ENCODE measurements around the gene TK1.
"Not testable (repeated sequence)": the region's sequence is repeated elsewhere in the genome, so short reads cannot be mapped to it uniquely, and the experiment has no call there.

Gene TK1

GRCh38 chr17:78174870-78175642 is 11.8 kb downstream of the TK1 start:
- ChIA-PET POLR2A (ENCODE audit: low non-redundant PET) (interaction anchor here (0.6 kb wide), 1 partner anchor 76 kb away, joined by 5 read pairs; no protein-coding TSS in a partner anchor), CTCF (interaction anchor here (0.6 to 2.2 kb wide), 4 partner anchors 11 to 98 kb away, joined by 3 to 7 read pairs (median 4); partner anchors contain the start of gene TK1)
- TF ChIP-seq, protein P1, sequence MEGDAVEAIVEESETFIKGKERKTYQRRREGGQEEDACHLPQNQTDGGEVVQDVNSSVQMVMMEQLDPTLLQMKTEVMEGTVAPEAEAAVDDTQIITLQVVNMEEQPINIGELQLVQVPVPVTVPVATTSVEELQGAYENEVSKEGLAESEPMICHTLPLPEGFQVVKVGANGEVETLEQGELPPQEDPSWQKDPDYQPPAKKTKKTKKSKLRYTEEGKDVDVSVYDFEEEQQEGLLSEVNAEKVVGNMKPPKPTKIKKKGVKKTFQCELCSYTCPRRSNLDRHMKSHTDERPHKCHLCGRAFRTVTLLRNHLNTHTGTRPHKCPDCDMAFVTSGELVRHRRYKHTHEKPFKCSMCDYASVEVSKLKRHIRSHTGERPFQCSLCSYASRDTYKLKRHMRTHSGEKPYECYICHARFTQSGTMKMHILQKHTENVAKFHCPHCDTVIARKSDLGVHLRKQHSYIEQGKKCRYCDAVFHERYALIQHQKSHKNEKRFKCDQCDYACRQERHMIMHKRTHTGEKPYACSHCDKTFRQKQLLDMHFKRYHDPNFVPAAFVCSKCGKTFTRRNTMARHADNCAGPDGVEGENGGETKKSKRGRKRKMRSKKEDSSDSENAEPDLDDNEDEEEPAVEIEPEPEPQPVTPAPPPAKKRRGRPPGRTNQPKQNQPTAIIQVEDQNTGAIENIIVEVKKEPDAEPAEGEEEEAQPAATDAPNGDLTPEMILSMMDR (conservative IDR thresholded peaks at IDR 0.05; ENCODE audit: low read depth): no peak; the same call in 1 of the 2 replicates
- H3K27ac ChIP-seq: peak overlapping the region; percentile 67
- DNase-seq (ENCODE audit: low spot score): no peak

DNA sequence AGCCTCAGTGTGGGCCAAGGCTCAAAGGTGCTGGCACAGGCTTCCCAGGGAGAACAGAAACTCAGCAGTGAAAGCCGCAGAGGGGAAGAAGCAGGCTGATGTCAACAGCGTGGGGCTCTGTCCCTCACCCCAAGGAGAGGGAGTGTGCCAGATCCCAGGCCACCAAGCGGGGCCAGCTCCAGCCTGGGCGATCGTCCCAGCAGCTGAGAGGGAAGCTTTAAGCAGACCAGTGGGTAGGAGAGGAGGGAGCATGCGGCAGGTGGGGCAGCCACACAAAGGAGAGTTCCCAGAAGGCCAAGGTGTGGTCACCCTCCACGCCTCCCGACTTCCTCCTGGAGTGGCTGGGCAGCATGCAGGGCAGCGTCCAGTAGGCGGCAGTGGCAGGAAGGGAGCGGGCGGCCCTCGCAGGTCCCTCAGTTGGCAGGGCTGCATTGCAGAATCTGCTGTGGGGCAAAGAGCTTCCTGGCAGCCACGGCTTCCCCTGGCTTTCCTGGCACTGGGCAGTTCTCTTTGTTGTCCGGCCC is 12.4 kb downstream of the TK1 start:
- CTCF ChIA-PET: interaction anchor here (0.6 to 0.7 kb wide), 2 partner anchors 89 to 97 kb away, joined by 3 read pairs; no protein-coding TSS in a partner anchor
- H3K27ac ChIP-seq: peak overlapping the region; percentile 67
- POLR2A ChIA-PET (ENCODE audit: low non-redundant PET): no interaction called here
- DNase-seq (ENCODE audit: low spot score): no peak
- TF ChIP-seq, protein P1 (conservative IDR thresholded peaks at IDR 0.05; ENCODE audit: low read depth): no peak

DNA sequence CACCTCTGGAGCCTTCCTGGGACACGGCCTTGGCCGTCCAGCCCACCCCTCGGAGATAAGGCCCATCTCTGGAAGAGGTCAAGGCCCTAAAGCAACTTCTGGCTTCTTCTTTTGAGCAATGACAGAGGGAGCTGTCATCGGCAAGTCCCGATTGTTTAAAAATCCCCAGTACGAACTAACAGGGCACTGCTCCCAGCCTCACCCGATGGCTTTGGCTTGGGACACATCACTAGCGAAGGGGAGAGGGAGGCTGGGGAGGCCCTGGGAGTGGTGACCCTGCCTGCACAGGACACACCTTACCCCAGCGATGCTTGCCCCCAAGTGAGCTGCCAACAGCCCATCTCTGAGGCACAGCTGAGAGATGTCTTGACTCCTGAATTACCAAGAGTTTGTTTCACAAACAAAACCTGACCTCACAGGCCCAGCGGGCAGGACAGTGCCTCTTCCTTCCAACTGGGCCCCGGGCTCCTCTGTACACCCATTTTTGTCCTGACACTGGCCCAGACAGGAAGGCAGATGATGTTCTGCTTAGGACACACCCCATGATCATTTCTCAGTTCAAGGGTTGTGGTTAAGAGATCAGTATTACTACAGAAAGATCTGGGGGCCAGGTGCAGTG is 13.6 kb downstream of the TK1 start:
- H3K27ac ChIP-seq: peak overlapping the region; percentile 67
- TF ChIP-seq, protein P1 (conservative IDR thresholded peaks at IDR 0.05; ENCODE audit: low read depth): no peak
- DNase-seq (ENCODE audit: low spot score): no peak
- ChIA-PET POLR2A (ENCODE audit: low non-redundant PET) (no interaction called here), CTCF (interaction anchor here (0.6 to 0.8 kb wide), 2 partner anchors 47 to 1788 kb away, joined by 3 to 4 read pairs; no protein-coding TSS in a partner anchor)

DNA sequence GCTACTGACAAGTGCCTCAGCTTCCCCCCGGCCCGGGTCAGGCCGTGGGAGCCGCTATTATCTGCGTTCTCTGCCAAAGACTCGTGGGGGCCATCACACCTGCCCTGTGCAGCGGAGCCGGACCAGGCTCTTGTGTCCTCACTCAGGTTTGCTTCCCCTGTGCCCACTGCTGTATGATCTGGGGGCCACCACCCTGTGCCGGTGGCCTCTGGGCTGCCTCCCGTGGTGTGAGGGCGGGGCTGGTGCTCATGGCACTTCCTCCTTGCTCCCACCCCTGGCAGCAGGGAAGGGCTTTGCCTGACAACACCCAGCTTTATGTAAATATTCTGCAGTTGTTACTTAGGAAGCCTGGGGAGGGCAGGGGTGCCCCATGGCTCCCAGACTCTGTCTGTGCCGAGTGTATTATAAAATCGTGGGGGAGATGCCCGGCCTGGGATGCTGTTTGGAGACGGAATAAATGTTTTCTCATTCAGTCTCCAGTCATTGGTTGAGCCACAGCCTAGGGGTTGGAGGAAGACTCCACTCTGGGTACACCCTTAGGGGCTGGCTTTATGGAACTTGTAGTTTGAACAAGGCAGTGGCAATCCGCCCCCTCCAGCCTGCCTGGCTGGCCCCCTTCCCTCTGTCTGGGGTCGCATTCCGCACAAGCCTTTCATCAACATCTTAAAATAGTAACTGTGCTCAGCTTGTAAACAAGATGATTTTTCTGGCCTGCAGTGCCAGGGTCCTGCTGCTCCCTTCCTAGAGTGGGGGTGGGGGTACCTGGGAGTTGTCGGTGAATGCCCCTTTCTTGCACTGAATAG is 14.4 kb downstream of the TK1 start:
- H3K27ac ChIP-seq: peak overlapping the region; percentile 67
- ChIA-PET CTCF (interaction anchor here (0.6 to 0.8 kb wide), 4 partner anchors 13 to 1787 kb away, joined by 3 to 4 read pairs (median 3); no protein-coding TSS in a partner anchor), POLR2A (ENCODE audit: low non-redundant PET) (no interaction called here)
- TF ChIP-seq, protein P1 (conservative IDR thresholded peaks at IDR 0.05; ENCODE audit: low read depth): no peak
- DNase-seq (ENCODE audit: low spot score): no peak

DNA sequence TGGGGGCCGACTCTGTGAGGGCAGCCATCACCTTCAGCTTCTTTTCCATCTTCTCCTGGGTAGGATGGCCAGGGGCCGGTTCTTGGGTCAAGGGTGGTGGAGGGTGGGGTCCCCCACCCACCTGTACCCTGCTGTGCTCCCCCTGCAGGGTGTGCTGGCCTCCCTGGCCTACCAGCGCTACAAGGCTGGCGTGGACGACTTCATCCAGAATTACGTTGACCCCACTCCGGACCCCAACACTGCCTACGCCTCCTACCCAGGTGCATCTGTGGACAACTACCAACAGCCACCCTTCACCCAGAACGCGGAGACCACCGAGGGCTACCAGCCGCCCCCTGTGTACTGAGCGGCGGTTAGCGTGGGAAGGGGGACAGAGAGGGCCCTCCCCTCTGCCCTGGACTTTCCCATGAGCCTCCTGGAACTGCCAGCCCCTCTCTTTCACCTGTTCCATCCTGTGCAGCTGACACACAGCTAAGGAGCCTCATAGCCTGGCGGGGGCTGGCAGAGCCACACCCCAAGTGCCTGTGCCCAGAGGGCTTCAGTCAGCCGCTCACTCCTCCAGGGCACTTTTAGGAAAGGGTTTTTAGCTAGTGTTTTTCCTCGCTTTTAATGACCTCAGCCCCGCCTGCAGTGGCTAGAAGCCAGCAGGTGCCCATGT is 15.1 kb downstream of the TK1 start:
- ChIA-PET POLR2A (ENCODE audit: low non-redundant PET) (interaction anchor here (0.7 kb wide), 1 partner anchor 30 kb away, joined by 16 read pairs; no protein-coding TSS in a partner anchor), CTCF (interaction anchor here (0.7 kb wide), 1 partner anchor 129 kb away, joined by 3 read pairs; no protein-coding TSS in a partner anchor)
- H3K27ac ChIP-seq: peak overlapping the region; percentile 67
- not testable (repeated sequence) for DNase-seq (ENCODE audit: low spot score)

Measured in RWPE1 (cell line).